ENCODE results near the gene LURAP1L.

- TF ChIP-seq, protein P1, sequence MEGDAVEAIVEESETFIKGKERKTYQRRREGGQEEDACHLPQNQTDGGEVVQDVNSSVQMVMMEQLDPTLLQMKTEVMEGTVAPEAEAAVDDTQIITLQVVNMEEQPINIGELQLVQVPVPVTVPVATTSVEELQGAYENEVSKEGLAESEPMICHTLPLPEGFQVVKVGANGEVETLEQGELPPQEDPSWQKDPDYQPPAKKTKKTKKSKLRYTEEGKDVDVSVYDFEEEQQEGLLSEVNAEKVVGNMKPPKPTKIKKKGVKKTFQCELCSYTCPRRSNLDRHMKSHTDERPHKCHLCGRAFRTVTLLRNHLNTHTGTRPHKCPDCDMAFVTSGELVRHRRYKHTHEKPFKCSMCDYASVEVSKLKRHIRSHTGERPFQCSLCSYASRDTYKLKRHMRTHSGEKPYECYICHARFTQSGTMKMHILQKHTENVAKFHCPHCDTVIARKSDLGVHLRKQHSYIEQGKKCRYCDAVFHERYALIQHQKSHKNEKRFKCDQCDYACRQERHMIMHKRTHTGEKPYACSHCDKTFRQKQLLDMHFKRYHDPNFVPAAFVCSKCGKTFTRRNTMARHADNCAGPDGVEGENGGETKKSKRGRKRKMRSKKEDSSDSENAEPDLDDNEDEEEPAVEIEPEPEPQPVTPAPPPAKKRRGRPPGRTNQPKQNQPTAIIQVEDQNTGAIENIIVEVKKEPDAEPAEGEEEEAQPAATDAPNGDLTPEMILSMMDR (IDR thresholded peaks at IDR 0.05): no peak
- TF ChIP-seq POLR2A (IDR thresholded peaks at IDR 0.05): no peak
Measured at GRCh38 chr9:12856603-12857002, 81.8 kb downstream of the LURAP1L start.

Measured in lower leg skin (tissue), 3 donors.